HG03064 (cell line): ENCODE measurements around the gene COL21A1.
"Not testable (repeated sequence)": the region's sequence is repeated elsewhere in the genome, so short reads cannot be mapped to it uniquely, and the experiment has no call there.

ENCODE experiments used
- ATAC-seq: cut with Tn5 transposase; IDR thresholded peaks from one replicate; pipeline ENCODE4 v1.9.1; 2021; ENCODE audit warnings: low read depth; ENCODE audit not compliant: unreplicated experiment

The COL21A1 gene

DNA sequence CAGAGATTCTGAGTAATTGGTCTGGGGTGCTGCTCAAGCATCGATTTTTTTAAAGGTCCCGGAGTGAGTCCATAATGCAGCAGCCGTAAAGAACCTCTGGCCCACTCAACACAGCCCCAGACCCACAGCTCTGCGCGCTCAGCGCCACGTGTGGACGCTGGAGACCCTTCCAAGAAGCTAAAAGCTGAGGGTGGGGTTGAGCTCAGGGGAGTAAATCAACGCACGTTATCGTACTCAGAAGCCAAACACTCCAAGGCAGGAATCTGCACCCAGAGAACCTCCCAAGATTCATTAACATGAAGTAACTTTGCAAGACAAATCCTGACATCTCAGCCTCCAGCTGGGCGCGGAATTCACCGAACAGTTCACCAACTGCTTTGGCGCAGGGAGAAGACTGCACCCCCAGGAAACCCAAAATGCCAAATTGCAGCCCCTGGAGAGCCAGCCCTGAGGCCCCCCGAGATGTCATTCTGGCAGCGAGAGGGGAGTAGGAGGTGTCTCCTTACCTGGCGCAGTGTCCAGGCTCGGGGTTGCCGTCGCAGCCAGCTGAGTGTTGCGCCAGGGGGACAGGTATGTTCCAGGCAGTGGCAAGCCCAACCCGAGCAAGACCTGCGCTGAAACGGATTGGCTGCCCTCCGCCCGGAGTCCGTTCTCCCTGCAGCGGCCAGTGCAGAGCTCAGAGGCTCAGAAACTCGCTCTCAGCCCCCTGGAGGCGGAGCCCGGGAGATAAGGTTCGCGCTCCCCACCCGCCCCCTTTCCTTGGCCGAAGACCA, at the start of gene COL21A1:
TSS of gene COL21A1 (minus strand) at position 700 of the 773 bp plus-strand sequence. CDS start 64,962 bp downstream, outside the sequence.
- ATAC-seq: no peak

DNA sequence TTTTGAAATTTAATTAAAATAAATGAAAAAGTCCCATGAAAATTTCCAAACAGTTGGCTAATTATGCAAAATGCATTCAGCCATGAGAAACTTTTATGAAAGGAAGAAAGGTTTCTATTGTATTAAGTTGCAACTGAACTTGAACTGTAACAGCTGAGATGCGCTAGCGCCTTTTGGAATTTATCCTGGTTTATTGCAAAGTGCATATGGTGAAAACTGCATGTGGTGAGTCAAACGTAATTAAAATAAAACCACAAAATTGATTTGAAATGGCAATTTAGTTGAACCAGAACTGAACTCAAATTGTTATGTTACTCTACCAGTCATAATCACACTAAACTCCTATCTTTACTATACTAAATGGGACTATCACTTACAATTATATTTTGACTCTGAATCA, 46.4 kb upstream of the COL21A1 start:
- ATAC-seq: no peak

DNA sequence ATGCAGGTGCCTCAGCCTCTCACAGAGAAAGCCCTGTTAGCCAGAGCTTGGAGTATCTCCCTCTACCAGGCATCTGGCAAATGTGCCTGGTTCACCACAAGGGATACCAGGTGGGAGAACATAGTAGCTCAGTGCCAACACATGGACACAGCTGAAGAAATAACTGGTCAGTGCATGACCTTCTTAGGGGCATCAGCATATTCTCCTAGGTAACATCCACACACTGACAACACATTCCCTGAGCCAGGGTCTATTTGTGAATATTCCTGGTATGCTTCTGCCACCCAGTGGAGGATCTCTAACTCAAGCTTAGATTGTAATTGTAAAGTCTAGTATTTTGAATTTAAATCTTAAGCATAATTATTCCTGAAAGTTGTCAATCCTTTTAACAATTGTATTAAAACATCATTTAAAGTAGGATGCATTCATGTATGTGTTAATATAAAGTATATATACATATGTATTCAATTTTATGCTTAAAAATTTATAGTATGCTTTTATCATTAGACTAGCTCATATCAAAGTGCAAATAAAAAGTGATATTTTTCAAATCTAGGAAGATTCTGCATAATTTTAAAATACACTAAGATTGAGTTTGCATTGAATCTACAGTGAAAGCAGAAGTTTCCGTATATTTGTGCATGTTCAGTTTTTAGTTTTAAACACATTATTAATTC, 45.3 kb upstream of the COL21A1 start:
- no peak for ATAC-seq

DNA sequence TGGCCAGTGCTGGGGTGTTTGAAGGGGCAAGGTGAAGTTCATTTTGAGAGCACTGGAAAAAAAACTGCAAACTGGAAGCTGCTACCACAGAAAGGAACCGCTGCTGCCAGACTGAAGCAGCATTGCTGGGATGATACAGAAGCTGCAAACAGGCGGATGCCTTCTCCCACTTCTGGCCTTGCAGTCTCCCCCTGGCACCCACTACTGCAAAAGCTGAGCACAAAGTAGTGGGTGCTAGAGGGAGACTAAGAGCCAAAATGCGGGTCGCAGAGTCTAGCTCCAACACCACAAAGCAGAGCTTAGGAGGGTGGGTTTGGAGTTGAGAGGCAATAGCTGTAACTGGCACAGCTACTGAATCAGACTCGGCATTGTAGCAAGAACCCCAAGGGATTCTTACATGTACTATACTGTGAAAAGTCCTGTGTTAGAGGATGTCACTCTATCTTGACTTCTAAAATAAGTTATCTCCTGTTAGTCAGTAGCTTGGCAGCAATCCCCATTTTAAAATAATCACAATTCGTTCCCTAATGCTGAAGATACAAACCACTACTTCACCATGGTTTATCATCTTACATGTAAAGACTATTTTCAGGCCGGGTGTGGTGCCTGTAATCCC, 44.0 kb upstream of the COL21A1 start:
- no peak for ATAC-seq

DNA sequence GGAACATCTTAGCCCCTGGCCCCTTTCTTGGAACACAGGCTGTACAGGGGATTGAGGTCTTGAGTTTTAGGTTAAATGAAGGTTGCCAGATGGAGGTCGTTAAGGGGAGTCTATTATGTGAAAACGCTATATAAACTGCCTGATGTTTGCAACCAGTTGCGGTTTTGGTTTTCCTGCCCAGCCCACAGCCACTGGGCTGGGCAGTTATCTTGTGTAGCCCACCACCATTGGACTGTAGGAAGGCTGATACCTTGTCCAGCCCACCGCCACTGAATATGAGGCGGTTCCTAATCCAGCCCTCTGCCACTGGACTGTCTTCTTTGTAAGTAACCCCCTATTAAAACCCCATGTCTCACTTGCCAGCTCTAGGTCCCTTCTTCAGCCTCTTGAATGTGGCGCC, 42.3 kb upstream of the COL21A1 start:
- ATAC-seq: no peak

DNA sequence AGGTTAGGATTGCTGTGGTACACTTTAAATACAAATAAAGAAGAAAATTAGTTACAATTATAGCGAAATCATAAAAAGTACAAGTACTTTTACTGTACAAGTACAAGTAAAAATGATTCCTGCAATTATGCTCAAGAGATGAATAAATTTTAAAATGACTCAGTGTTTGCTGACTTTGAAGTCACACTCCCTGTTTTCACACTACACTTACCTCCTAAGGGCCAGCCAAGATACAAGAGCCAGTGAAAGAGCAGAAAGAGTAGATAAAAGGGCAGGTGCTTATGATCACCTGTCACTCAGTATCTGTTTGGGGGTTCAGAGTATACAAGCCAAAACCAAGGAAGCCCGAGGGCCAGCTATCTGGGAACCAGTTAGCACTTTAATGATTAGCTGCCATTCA, 41.0 kb upstream of the COL21A1 start:
- no peak for ATAC-seq

DNA sequence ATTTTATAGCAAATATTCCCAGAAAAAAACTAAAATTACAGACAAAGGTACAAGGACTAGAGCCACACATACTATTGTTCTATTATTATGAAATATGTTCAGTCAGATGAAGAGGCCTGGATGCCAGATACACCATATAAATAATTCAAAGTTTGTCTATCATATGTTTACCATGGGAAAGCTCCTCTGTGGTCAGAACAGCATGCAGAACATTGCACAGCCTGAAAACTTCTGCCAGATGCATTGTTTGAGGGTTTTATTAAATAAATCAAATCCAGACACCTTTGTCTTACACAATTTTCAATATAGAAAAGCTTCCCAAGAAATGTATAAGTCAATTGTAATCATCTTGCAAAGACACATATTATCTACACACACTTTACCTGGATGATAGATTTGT, 35.0 kb upstream of the COL21A1 start:
- ATAC-seq: no peak

DNA sequence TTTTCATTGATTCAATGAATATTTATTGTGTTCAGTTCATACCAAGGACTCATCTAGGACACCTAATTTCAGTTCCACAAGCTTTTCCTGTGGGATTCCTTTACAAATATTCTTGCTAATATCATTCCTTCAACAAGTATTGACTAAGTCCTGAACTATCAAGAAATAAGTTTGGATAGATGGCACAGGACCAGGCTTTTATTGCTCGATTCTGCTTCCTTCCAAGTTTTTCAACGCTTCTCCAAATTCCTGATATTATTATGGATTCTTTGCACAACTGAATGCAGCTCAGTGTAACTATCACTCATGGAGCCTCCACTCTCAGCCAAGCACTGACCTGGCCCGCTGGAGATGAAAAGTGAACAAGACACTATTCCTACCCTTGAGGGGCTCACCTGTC, 32.7 kb upstream of the COL21A1 start:
- no peak for ATAC-seq

DNA sequence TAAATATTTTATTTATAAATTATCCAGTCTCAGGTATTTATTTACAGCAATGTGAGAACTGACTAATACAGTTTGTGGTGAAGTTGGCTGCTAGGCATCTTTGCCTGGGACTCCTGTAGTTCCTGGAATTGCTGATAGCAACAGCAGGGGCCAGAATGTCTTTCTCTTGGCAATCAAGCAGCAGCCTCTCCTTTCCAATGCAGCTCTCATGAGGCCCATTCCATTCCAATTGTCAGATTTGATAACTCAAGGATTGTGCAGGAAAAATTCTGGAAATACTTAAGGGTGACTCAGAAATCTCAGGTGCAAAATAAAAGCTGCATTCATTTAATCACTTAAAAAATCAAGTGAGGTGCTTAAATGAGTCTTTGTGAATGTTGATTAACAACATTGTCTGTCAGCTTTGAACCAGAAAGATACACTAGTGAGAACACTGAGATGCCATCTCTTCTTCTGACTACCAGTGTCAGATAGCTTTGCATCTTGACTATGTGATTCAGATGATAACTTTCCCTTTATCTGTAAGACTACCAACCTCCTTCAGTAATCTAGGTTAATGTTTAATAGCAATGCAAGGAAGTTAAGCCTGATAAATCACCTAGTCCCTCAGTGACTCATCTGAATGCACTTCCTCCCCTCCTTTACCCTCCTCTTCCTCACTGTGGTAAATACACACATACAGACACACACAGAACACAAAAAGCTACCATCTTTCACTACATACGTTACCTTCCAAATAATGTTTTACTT, 32.1 kb upstream of the COL21A1 start:
- ATAC-seq: no peak

DNA sequence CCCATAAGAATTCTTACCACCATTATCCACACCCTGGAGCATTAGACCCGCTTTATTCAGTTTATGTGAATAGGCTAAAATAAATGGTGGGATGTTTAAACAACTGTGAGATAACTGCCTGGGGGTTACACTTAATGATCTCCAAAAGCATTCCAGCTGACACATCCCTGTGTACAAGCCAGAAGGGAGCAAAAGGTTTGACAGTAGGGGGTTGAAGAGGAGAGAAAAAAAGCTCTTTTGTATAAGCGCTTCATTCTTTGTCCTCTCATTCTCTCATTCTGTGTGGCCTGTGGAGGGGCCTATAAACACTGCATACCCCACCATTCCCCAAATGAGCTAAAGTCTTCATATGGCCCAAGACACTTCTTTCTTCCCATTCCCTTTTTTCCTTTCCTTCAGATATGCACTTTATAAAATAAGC, 30.8 kb upstream of the COL21A1 start:
- no peak for ATAC-seq

DNA sequence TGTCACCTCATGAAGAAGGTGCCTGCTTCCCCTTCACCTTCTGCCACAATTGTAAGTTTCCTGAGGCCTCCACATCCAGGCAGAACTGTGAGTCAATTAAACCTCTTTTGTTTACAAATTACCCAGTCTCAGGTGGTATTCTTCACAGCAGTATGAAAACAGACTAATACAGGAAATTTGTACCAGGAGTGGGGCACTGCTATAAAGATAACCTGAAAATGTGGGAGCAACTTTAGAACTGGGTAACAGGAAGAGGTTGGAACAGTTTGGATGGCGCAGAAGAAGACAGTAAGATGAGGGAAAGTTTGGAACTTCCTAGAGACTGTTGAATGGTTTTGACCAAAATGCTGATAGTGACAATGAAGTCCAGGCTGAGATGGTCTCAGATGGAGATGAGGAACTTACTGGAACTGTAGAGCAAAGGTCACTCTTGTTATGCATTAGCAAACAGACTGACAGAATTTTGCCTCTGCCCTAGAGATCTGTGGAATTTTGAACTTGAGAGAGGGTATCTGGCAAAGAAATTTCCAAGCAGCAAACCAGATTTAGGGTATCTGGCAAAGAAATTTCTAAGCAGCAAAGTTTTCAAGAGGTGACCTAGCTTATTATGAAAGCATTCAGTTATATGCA, 23.5 kb upstream of the COL21A1 start:
- ATAC-seq: no peak

DNA sequence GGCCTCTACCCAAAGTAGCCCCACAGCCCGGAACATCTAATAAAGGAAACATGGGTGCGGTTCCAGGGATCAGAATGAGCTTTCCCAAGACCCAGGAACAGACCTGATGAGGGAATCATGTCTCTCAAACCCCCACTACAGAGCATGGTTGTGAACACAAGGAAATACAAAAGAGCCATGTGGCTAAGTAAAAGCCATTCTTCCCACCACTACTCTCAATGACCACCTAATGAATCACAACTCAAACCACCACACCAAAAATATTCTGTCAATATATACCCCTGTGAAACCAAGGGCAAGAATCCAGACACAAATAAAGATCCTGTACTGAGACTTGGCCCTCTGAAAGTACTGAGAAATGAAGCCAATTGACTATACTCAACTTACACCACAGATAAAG, 20.9 kb upstream of the COL21A1 start:
- no peak for ATAC-seq

DNA sequence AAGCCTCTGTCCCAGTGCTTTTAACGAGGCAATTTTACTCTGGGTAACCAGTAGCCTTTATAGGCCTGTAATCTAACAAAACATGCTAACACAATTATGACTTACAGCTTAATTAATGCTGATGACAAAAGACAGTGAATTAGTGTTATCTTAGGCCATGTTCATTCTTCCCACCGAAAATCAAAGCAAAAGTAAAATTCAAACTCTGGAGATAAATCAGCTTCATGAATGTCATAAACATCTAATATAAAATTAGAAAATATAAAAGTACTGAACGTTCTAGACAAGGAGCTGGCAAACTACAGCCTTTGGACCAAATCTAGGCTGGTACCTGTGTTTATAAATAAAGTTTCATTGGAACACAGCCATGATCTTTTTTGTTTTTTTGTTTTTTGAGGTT, 18.6 kb upstream of the COL21A1 start:
- no peak for ATAC-seq

DNA sequence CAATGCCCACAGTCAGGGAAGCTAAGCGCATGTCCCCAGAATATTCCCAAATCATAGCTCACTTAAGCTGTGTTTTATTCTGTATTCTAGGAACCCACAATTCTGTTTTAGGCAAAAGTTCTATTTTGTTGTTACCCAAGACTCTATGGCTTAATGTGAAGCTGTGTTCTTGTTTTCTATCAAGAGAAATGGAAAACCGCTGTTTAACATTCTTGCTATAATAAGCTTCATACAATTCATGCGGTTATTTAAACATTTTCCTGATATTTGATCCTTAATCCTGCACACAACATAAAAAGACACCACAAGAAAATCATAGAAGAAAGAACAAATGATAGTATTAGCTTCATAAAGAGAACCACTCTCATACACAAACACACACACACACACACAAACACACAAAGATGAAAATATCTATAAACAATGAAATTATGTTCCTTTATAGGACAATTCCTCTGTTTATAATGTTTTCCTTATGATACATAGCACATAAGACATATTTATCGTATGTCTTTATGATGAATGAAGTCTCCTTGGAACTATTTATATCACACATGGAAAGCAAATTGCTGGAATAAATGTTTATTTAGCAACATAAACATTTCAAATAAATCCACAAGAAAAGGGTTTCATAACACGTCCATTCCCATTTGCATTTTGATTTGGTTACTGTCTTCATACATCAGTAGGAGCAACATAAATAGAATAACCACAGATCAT, 16.4 kb upstream of the COL21A1 start:
- no peak for ATAC-seq

DNA sequence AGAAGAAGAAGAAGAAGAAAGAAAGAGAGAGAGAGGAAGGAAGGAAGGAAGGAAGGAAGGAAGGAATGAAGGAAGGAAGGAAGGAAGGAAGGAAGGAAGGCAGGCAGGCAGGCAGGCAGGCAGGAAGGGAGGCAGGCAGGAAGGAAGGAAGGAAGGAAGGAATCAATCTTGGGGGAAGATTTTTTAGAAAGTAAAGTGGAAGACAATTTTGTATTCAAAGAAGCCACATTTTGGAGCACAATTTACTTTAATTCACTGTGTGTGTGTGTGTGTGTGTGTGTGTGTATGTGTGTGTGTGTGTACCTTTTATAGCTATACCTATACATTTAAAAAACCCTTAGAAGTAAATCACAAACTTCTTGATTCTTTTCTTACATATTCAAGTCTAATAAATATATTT, 13.2 kb upstream of the COL21A1 start:
- not testable (repeated sequence) for ATAC-seq

DNA sequence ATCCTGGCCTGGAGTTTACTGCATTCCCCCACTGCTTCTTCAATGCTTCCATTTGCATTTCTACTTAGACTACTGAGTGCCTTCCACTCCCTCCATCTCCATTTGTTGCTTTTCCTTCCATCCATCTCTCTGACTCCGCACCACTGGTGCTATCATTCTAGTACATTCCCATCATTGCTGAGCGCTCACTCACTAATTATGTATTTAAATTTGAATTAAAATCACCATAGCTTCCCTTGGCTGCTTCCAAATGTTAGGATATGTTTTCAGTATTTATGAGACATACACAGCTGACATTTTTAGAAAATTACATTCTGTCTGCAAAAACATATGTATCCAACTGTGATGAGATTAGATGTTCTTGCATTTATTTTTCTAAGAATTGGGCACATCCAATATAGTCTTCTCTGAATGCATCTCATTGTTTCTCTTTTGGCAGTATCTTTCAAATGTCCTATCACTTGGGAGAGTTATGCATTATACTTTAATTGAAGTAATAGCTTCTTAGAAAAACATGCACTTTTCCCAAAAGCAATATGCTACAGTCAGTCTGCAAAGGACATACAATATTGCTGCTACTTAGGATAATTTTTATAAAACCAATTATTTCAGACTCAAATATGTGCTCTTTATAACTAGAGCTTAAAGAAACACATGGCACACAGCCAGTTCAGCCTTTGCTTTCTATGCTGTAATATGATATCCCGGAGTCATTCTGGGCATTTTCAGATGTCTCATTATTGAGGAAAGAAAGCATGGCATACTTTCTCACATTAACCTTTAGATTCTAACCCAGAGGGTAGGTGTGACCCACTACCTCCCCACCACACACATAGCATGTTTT, 12.1 kb upstream of the COL21A1 start:
- no peak for ATAC-seq

DNA sequence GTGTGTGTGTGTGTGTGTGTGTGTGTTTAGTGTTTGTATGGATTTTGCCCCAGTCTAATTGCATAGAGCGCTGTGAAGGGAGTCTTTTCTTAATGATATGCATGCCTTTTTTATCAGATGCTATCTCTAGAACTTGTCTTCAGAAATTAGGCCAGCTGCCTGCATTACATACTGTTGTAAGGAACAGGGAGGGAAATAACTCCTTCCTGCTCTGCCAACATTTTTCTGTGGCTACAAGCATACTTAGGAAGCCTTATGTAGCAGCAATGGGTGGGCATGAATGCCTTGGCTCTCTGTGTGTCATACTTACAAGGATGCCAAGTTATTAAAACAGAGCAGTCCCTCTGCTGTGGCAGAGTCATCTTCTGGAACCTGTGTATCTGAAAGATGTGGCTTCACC, 8.0 kb upstream of the COL21A1 start:
- no peak for ATAC-seq

DNA sequence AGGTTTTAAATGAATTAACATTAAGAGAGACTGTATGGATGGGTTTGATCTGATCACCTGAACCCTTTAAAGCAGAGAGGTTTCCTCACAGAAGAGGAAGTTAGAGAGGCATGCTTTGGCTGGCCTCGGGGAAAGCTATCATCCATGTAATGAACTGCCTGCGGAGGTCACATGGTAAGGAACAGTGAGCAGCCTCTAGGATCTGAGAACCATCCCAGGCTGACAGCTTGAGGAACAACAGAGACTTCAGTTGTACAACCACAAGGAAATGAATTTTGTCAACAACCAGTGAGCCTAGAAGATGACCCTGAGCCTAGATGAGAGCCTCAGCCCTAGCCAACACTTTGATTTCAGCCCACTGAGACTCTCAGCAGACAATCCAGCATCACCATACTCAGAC, 2.9 kb upstream of the COL21A1 start:
- no peak for ATAC-seq

DNA sequence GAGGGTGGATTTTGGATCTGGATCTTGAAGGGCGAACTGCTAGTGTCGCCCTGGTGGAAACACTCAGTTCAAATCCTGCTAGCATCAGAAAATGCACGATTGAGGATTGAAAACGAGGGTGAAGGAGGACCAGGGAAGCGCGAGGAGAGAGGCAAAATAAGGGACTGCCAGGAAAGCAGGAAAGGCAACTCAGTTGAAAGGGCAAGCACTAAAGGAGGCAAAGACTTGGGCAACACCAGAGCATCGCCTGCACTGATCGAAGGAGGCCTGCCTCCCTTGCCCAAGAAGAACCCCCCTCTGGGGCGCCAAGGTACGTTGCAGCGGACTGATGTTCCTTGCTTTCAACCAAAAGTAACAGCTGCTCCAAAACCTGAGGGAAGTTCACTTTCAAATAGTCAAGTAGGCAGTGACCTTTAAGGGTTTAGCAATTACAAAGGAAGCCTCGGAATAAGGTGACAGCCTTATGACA, 308 bp upstream of the COL21A1 start:
- ATAC-seq: no peak
